Kidney epithelial cell (primary cell): ENCODE results near the gene TMEM151A. TPM values are rescaled to one million over a fixed set of nuclear protein-coding genes. Genes with fewer than 3 reads are reported as not detected.
"Not testable (repeated sequence)": the region's sequence is repeated elsewhere in the genome, so short reads cannot be mapped to it uniquely, and the experiment has no call there.

Source experiments
- DNase-seq: peaks from one replicate; pipeline ENCODE4 v3.0.0-alpha.2; 2010; ENCODE audit warnings: low read depth
- H3K27me3 ChIP-seq: 2 replicates; pipeline ENCODE4 v1.6.0; 2011; ENCODE audit warnings: low read length; ENCODE audit not compliant: control insufficient read depth, insufficient read depth
- H3K36me3 ChIP-seq: 2 replicates; pipeline ENCODE4 v1.5.1; 2011; ENCODE audit warnings: low read length; ENCODE audit not compliant: control insufficient read depth, insufficient read depth
- H3K4me3 ChIP-seq: 2 replicates; pipeline ENCODE4 v1.5.1; 2011; ENCODE audit warnings: low read depth, mild to moderate bottlenecking, control low read depth, low read length
- total RNA-seq: library from RNA; depleted of rRNA; stranded (reverse); fragments of >200 nt; gene quantifications from 2 replicates; pipeline ENCODE4 v1.2.3, GENCODE V29; 2015
- TF ChIP-seq, protein P1 (sequence below): IDR thresholded peaks from 2 replicates; pipeline ENCODE4 v1.5.1; 2011; ENCODE audit warnings: mild to moderate bottlenecking, moderate library complexity, low read length, control low read depth, inconsistent platforms; ENCODE audit not compliant: insufficient read depth, poor library complexity, severe bottlenecking

TMEM151A gene
- total RNA-seq, 1 donor from 2014 or later = 0.08 TPM

DNA sequence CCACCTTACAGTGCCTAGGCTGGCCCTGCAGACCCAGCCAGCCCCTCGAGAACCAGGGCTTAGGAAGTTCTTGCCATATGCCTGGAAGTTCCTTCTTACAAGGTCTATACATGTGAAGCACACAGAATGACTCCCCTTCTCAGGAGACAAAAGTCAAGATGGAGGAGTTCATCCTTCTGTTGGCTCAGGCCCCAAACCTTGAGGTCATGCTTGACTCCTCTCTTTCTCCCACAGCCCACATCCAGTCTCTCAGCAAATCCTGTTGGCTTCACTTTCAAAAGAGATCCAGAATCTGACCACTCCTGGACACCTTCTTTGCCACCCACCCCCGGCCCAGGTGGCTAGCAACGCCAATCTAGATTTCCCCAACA is 26.9 kb downstream of the TMEM151A start:
- TF ChIP-seq, protein P1, sequence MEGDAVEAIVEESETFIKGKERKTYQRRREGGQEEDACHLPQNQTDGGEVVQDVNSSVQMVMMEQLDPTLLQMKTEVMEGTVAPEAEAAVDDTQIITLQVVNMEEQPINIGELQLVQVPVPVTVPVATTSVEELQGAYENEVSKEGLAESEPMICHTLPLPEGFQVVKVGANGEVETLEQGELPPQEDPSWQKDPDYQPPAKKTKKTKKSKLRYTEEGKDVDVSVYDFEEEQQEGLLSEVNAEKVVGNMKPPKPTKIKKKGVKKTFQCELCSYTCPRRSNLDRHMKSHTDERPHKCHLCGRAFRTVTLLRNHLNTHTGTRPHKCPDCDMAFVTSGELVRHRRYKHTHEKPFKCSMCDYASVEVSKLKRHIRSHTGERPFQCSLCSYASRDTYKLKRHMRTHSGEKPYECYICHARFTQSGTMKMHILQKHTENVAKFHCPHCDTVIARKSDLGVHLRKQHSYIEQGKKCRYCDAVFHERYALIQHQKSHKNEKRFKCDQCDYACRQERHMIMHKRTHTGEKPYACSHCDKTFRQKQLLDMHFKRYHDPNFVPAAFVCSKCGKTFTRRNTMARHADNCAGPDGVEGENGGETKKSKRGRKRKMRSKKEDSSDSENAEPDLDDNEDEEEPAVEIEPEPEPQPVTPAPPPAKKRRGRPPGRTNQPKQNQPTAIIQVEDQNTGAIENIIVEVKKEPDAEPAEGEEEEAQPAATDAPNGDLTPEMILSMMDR = no peak
- peaks cover 2% of the 10 kb centered on the region for H3K27me3 ChIP-seq
- H3K4me3 ChIP-seq = no peak overlapping the region
- no peaks in the 10 kb centered on the region for H3K36me3 ChIP-seq
- DNase-seq = no peak

DNA sequence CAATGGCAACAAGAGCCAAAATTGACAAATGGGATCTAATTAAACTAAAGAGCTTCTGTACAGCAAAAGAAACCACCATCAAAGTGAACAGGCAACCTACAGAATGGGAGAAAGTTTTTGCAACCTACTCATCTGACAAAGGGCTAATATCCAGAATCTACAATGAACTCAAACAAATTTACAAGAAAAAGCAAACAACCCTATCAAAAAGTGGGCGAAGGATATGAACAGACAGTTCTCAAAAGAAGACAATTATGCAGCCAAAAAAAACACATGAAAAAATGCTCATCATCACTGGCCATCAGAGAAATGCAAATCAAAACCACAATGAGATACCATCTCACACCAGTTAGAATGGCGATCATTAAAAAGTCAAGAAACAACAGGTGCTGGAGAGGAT is 28.6 kb downstream of the TMEM151A start:
- not testable (repeated sequence) for H3K36me3 ChIP-seq, DNase-seq, H3K4me3 ChIP-seq, H3K27me3 ChIP-seq

GRCh38 chr11:66320748-66321147 is 29.1 kb downstream of the TMEM151A start:
- not testable (repeated sequence) for H3K36me3 ChIP-seq, H3K4me3 ChIP-seq, DNase-seq, H3K27me3 ChIP-seq

- no peaks in the 10 kb centered on the region for H3K36me3 ChIP-seq
- TF ChIP-seq, protein P1 = no peak
- no peak overlapping the region for H3K4me3 ChIP-seq
- DNase-seq = no peak
- H3K27me3 ChIP-seq = no peaks in the 10 kb centered on the region
These were observed 29.9 kb downstream of the TMEM151A start for GRCh38 chr11:66321606-66322005.

- H3K36me3 ChIP-seq = no peaks in the 10 kb centered on the region
- TF ChIP-seq, protein P1 = no peak
- H3K27me3 ChIP-seq = no peaks in the 10 kb centered on the region
- no peak overlapping the region for H3K4me3 ChIP-seq
- no peak for DNase-seq
These were observed 31.2 kb downstream of the TMEM151A start for GRCh38 chr11:66322732-66323427.

DNA sequence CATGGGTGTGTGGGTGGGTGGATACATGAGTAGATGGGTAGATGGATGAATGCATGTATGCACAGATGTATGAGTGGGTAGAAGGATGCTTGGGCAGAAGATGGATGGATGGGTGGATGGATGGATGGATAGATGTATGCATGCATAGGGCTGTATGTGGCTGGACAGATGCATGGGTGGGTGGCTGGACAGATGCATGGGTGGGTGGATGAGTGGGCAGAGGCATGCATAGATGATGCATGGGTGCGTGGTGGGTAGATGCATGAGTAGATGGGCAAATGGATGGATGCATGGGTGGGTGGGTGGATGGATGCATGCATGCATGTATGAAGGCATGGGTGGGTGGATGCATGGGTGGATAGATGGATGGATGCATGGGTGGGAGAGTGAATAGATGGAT is 32.0 kb downstream of the TMEM151A start:
- H3K4me3 ChIP-seq = no peak overlapping the region
- DNase-seq = no peak
- no peaks in the 10 kb centered on the region for H3K36me3 ChIP-seq
- no peaks in the 10 kb centered on the region for H3K27me3 ChIP-seq
- TF ChIP-seq, protein P1 = no peak

- DNase-seq = no peak
- no peaks in the 10 kb centered on the region for H3K36me3 ChIP-seq
- no peak overlapping the region for H3K4me3 ChIP-seq
- TF ChIP-seq, protein P1 = no peak
- H3K27me3 ChIP-seq = no peaks in the 10 kb centered on the region
These were observed 33.0 kb downstream of the TMEM151A start for GRCh38 chr11:66324664-66325063.
